Trophoblast cell (in vitro differentiated cells and primary cell): ENCODE data around the gene MT1E.

ENCODE experiments used
- DNase-seq, 2 donors: peaks; one replicate each; pipeline ENCODE4 v3.0.0-alpha.2; 2016
- H2AFZ ChIP-seq: 2 replicates; pipeline ENCODE4 v1.6.1; 2013; ENCODE audit warnings: low read length, moderate library complexity, mild to moderate bottlenecking; ENCODE audit not compliant: insufficient read depth, poor library complexity
- H2AK5ac ChIP-seq: 2 replicates; pipeline ENCODE4 v1.6.1; 2013; ENCODE audit warnings: mild to moderate bottlenecking, low read length
- H2BK120ac ChIP-seq: 2 replicates; pipeline ENCODE4 v1.6.1; 2013; ENCODE audit warnings: low read length, mild to moderate bottlenecking, moderate library complexity; ENCODE audit not compliant: insufficient read depth, poor library complexity
- H2BK12ac ChIP-seq: 2 replicates; pipeline ENCODE4 v1.6.1; 2013; ENCODE audit warnings: mild to moderate bottlenecking, low read length, moderate library complexity
- H2BK5ac ChIP-seq: 2 replicates; pipeline ENCODE4 v1.6.1; 2013; ENCODE audit warnings: low read length, low read depth, moderate library complexity, mild to moderate bottlenecking; ENCODE audit not compliant: poor library complexity
- H3K14ac ChIP-seq: 2 replicates; pipeline ENCODE4 v1.6.1; 2013; ENCODE audit warnings: mild to moderate bottlenecking, low read length
- H3K18ac ChIP-seq: 2 replicates; pipeline ENCODE4 v1.6.1; 2013; ENCODE audit warnings: mild to moderate bottlenecking, low read length
- H3K23ac ChIP-seq: 2 replicates; pipeline ENCODE4 v1.6.1; 2013; ENCODE audit warnings: low read length
- H3K27ac ChIP-seq: 2 replicates; pipeline ENCODE4 v1.5.1; 2013; ENCODE audit warnings: low read depth, mild to moderate bottlenecking, inconsistent platforms, low read length, moderate library complexity
- H3K27me3 ChIP-seq: 2 replicates; pipeline ENCODE4 v1.6.1; 2013; ENCODE audit warnings: inconsistent platforms, mild to moderate bottlenecking, low read length, moderate library complexity; ENCODE audit not compliant: insufficient read depth
- H3K36me3 ChIP-seq, 2 experiments: 1 replicate in 1 of 2; 2 replicates in 1 of 2; pipeline ENCODE4 v1.6.1; 2013; ENCODE audit warnings: low read length in 2 of 2, mild to moderate bottlenecking in 2 of 2, moderate library complexity in 1 of 2; ENCODE audit not compliant: insufficient read depth in 2 of 2, control insufficient read depth in 1 of 2
- H3K4ac ChIP-seq: 2 replicates; pipeline ENCODE4 v1.6.1; 2013; ENCODE audit warnings: low read depth, mild to moderate bottlenecking, low read length, moderate library complexity
- H3K4me1 ChIP-seq, 2 experiments: 1 replicate in 1 of 2; 2 replicates in 1 of 2; pipeline ENCODE4 v1.6.1; 2013; ENCODE audit warnings: low read length in 2 of 2, mild to moderate bottlenecking in 2 of 2, moderate library complexity in 1 of 2; ENCODE audit not compliant: insufficient read depth in 2 of 2, control insufficient read depth in 1 of 2
- H3K4me2 ChIP-seq: 2 replicates; pipeline ENCODE4 v1.6.1; 2013; ENCODE audit warnings: inconsistent platforms, mild to moderate bottlenecking, low read length, moderate library complexity
- H3K4me3 ChIP-seq: 2 replicates; pipeline ENCODE4 v1.5.1; 2013; ENCODE audit warnings: mild to moderate bottlenecking, low read depth, low read length, inconsistent platforms
- H3K79me1 ChIP-seq: one replicate; pipeline ENCODE4 v1.6.1; 2013; ENCODE audit warnings: low read length
- H3K79me2 ChIP-seq: 2 replicates; pipeline ENCODE4 v1.6.1; 2013; ENCODE audit warnings: low read length, mild to moderate bottlenecking; ENCODE audit not compliant: control insufficient read depth, insufficient read depth, poor library complexity
- H3K9ac ChIP-seq: 2 replicates; pipeline ENCODE4 v1.6.1; 2013; ENCODE audit warnings: mild to moderate bottlenecking, low read length
- H3K9me3 ChIP-seq: 2 replicates; pipeline ENCODE4 v1.6.1; 2013; ENCODE audit warnings: low read depth, mild to moderate bottlenecking, control low read depth, inconsistent platforms, low read length; ENCODE audit not compliant: insufficient read depth
- H4K12ac ChIP-seq: 2 replicates; pipeline ENCODE4 v1.6.1; 2013; ENCODE audit warnings: low read depth, mild to moderate bottlenecking, low read length, moderate library complexity
- H4K8ac ChIP-seq: 2 replicates; pipeline ENCODE4 v1.6.1; 2013; ENCODE audit warnings: low read depth, mild to moderate bottlenecking, low read length, moderate library complexity
- H4K91ac ChIP-seq: one replicate; pipeline ENCODE4 v1.6.1; 2013; ENCODE audit warnings: low read depth, mild to moderate bottlenecking, low read length, moderate library complexity
- WGBS: extraction: QIAGEN DNeasy Blood & Tissue Kit; methylation state at CpG from one replicate; pipeline ENCODE4 v1.1.7; 2013; ENCODE audit warnings: missing lambda C conversion rate; ENCODE audit not compliant: insufficient read length, insufficient coverage; ENCODE audit errors: extremely low coverage; 5-methylcytosine and 5-hydroxymethylcytosine counted together

Gene MT1E

DNA sequence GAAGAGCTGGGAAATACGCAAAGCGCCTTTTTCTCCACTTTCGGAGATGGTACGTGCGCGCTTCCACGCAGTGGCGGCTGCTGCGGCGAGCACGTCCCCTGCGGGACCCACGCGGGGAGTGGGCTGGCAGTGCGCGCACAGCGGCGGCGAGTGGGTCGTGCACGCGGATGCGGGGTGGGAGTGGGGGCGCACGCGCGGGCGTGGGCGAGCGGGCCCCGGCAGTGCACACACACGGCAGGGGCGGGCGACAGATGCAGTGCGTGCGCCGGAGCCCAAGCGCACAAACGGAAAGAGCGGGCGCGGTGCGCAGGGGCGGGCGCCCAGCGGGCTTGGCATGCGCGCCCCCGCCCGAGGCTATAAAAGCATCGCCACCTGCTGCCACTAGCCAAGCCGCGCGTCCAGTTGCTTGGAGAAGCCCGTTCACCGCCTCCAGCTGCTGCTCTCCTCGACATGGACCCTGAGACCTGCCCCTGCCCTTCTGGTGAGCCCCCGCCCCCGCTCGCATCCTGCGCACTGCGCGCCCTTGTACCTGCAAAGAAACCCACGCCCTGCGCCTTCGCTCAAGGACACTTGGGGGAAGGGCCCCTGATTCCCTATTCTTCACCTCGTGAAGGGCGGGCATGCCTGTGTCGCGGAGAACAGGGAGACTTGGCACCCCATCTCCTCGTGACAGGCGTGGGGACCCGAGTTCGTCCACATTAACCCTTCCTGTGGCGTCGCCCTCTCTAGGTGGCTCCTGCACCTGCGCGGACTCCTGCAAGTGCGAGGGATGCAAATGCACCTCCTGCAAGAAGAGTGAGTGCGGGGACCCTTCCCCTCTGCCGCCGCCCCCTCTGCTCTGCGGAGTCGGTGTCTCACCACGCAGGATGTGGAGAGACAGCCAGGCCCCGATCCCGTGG is 36.2 kb upstream of the MT1E start, which contains the start of gene MT3:
TSS of gene MT3 (plus strand) at position 388 of the 899 bp plus-strand sequence. CDS start at position 451, 63 bp downstream.
- no peak within 1 kb of the TSS for H2AK5ac ChIP-seq
- H2AFZ ChIP-seq: no peak within 1 kb of the TSS
- H2BK12ac ChIP-seq: no peak within 1 kb of the TSS
- H3K4ac ChIP-seq: no peak within 1 kb of the TSS
- no peak within 1 kb of the TSS for H3K14ac ChIP-seq
- H3K9ac ChIP-seq: no peak within 1 kb of the TSS
- H3K27ac ChIP-seq: no peak within 1 kb of the TSS
- no peak within 1 kb of the TSS for H3K18ac ChIP-seq
- no peaks in the 10 kb centered on the region for H3K79me1 ChIP-seq
- peaks cover 0 to 2% of the 10 kb centered on the region in 2 experiments for H3K4me1 ChIP-seq
- H3K23ac ChIP-seq: no peak within 1 kb of the TSS
- peaks cover 2% of the 10 kb centered on the region for H3K9me3 ChIP-seq
- no CpG with 5 or more reads among the region's 87 CpGs for WGBS
- H3K27me3 ChIP-seq: peaks cover 30% of the 10 kb centered on the region
- no peak within 1 kb of the TSS for H4K8ac ChIP-seq
- peak within 1 kb of the TSS; percentile 40 for H3K4me3 ChIP-seq
- no peak within 1 kb of the TSS for H2BK120ac ChIP-seq
- H3K4me2 ChIP-seq: no peak within 1 kb of the TSS
- DNase-seq: peak in 1 of 2 donors; percentile 47
- H4K91ac ChIP-seq: no peak within 1 kb of the TSS
- no peak within 1 kb of the TSS for H2BK5ac ChIP-seq
- no peaks in the 10 kb centered on the region for H3K36me3 ChIP-seq
- H4K12ac ChIP-seq: no peak within 1 kb of the TSS
- H3K79me2 ChIP-seq: no peaks in the 10 kb centered on the region

DNA sequence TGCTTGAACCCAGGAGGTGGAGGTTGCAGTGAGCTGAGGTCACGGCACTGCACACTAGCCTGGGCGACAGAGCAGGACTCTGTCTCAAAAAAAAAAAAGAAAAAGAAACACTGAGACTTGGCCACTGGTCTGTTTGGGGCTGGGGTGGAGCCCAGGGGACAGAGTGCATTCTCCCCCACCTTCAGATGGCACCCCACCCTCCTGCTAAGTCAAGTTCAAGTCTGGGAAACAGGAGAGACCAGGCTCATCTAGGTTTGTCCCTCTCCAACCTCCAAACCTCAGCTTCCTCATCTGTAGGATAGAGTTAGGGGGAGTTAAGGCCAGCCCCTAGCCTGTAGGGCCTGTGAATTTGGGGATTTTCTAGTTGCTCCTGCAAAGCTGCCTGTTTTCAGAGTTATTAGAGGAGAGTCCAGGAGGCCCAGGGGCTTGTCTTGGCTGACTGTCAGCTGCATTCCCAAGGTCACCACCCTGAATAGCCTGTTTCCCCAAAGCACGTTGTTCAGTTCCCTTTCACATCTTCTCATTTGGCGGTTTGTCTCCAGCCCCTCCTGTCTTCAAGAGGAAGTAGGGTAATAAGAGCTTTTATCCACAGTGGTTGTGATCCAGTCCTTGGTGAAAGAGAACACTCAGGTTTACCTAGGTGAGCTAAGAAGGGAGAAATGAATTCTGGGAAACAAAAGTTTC is 34.1 kb upstream of the MT1E start:
- Histone ChIP-seq H3K27ac (no peak overlapping the region), H3K18ac (no peak overlapping the region), H2AFZ (no peak overlapping the region), H3K9ac (no peak overlapping the region), H3K23ac (no peak overlapping the region), H2BK120ac (no peak overlapping the region), H2BK5ac (no peak overlapping the region), H3K79me2 (no peaks in the 10 kb centered on the region), H3K27me3 (peaks cover 30% of the 10 kb centered on the region), H3K4me3 (no peak overlapping the region), H2AK5ac (no peak overlapping the region), H3K36me3 (no peaks in the 10 kb centered on the region), H3K4me1 (peaks cover 0 to 2% of the 10 kb centered on the region in 2 experiments), H2BK12ac (no peak overlapping the region), H3K9me3 (peaks cover 1% of the 10 kb centered on the region), H4K8ac (no peak overlapping the region), H3K4me2 (no peak overlapping the region), H3K4ac (no peak overlapping the region), H3K14ac (no peak overlapping the region), H4K91ac (no peak overlapping the region), H4K12ac (no peak overlapping the region), H3K79me1 (no peaks in the 10 kb centered on the region)
- WGBS: no CpG with 5 or more reads among the region's 4 CpGs
- DNase-seq: no peak

DNA sequence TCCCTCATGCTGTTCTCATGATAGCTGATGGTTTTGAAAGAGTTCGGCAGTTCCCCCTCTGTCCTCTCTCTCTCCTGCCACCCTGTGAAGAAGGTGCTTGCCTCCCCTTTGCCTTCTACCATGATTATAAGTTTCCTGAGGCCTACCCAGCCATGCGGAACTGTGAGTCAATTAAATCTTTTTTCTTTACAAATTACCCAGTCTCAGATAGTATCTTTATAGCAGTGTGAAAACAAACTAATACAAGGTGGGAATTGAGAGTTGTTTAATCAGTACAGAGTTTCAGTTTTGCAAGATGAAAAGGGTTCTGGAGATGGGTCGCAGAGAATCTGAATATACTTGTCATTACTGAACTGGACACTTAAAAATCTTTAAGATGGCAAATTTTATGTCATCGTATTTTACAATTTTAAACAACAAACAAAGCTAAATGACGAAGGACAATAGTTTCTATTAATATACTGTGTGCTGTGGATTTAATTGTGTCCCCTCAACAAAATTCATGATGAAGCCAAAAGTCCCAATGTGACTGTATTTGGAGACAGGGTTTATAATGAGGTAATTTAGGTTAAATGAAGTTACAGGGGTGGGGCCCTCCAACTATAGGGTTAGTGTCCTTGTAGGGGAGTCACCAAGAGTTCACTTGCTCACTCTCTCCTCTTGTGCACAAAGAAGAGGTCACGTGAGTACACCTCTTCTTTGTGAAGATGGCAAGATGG is 31.8 kb upstream of the MT1E start:
- Histone ChIP-seq H3K27me3 (peaks cover 21% of the 10 kb centered on the region), H3K14ac (no peak overlapping the region), H4K8ac (no peak overlapping the region), H3K79me2 (no peaks in the 10 kb centered on the region), H2BK5ac (no peak overlapping the region), H4K91ac (no peak overlapping the region), H3K79me1 (no peaks in the 10 kb centered on the region), H3K9me3 (peaks cover 1% of the 10 kb centered on the region), H3K36me3 (no peaks in the 10 kb centered on the region), H2AK5ac (no peak overlapping the region), H3K18ac (no peak overlapping the region), H2BK120ac (no peak overlapping the region), H3K23ac (no peak overlapping the region), H3K9ac (no peak overlapping the region), H3K4me3 (no peak overlapping the region), H2BK12ac (no peak overlapping the region), H2AFZ (no peak overlapping the region), H4K12ac (no peak overlapping the region), H3K4me1 (peaks cover 0 to 2% of the 10 kb centered on the region in 2 experiments), H3K4ac (no peak overlapping the region), H3K4me2 (no peak overlapping the region), H3K27ac (no peak overlapping the region)
- WGBS: no CpG with 5 or more reads among the region's 6 CpGs
- no peak for DNase-seq

DNA sequence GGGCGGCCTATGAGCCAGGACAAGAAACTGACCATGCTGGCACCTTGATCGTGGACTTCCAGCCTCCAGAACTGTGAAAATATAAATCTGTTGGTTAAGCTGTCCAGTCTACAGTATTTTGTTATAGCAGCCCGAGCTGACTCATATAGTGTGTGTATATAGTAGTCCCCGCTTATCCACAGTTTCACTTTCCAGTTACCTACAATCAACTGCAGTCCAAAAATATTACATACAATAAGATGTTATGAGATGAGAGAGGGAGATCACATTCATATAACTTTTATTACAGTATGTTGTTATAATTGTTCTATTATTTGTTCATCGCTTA is 31.3 kb upstream of the MT1E start:
- Histone ChIP-seq H2AK5ac (no peak overlapping the region), H3K79me2 (no peaks in the 10 kb centered on the region), H3K4me3 (no peak overlapping the region), H3K9ac (no peak overlapping the region), H3K27ac (no peak overlapping the region), H3K23ac (no peak overlapping the region), H2BK120ac (no peak overlapping the region), H2BK5ac (no peak overlapping the region), H3K4me2 (no peak overlapping the region), H3K4me1 (no peaks in the 10 kb centered on the region), H2AFZ (no peak overlapping the region), H3K18ac (no peak overlapping the region), H3K36me3 (no peaks in the 10 kb centered on the region), H3K27me3 (peaks cover 15% of the 10 kb centered on the region), H4K91ac (no peak overlapping the region), H2BK12ac (no peak overlapping the region), H3K14ac (no peak overlapping the region), H3K9me3 (no peaks in the 10 kb centered on the region), H4K8ac (no peak overlapping the region), H3K79me1 (no peaks in the 10 kb centered on the region), H3K4ac (no peak overlapping the region), H4K12ac (no peak overlapping the region)
- WGBS: no CpG with 5 or more reads among the region's 5 CpGs
- no peak for DNase-seq
